ENCODE results near the gene LCTL. TPM values are rescaled to one million over a fixed set of nuclear protein-coding genes. Genes with fewer than 3 reads are reported as not detected.

LCTL gene
- total RNA-seq, 2 experiments from 2014 or later = not detected

GRCh38 chr15:66580643-66581042 lies 14.8 kb upstream of the LCTL start:
- H3K4me1 Mint-ChIP-seq = peaks cover 3% of the 10 kb centered on the region
- no peak overlapping the region for H3K4me3 Mint-ChIP-seq
- H3K36me3 Mint-ChIP-seq = no peaks in the 10 kb centered on the region
- H3K27me3 Mint-ChIP-seq = no peaks in the 10 kb centered on the region
- H3K27ac Mint-ChIP-seq = no peak overlapping the region
- no peak for DNase-seq
- no peaks in the 10 kb centered on the region for H3K9me3 Mint-ChIP-seq

- no peak for DNase-seq
- Mint-ChIP-seq H3K27me3 (no peaks in the 10 kb centered on the region), H3K4me3 (no peak overlapping the region), H3K27ac (no peak overlapping the region), H3K9me3 (no peaks in the 10 kb centered on the region), H3K4me1 (peaks cover 9% of the 10 kb centered on the region), H3K36me3 (no peaks in the 10 kb centered on the region)
Measured at GRCh38 chr15:66578286-66578875, 12.6 kb upstream of the LCTL start.

GRCh38 chr15:66574596-66574950 lies 8.8 kb upstream of the LCTL start:
- Mint-ChIP-seq H3K27ac (no peak overlapping the region), H3K36me3 (no peaks in the 10 kb centered on the region), H3K4me3 (no peak overlapping the region), H3K27me3 (no peaks in the 10 kb centered on the region), H3K4me1 (peaks cover 7% of the 10 kb centered on the region), H3K9me3 (no peaks in the 10 kb centered on the region)
- DNase-seq = no peak

GRCh38 chr15:66573719-66574595 lies 8.2 kb upstream of the LCTL start:
- DNase-seq = no peak
- no peaks in the 10 kb centered on the region for H3K27me3 Mint-ChIP-seq
- peaks cover 7% of the 10 kb centered on the region for H3K4me1 Mint-ChIP-seq
- H3K36me3 Mint-ChIP-seq = no peaks in the 10 kb centered on the region
- H3K9me3 Mint-ChIP-seq = no peaks in the 10 kb centered on the region
- no peak overlapping the region for H3K27ac Mint-ChIP-seq
- H3K4me3 Mint-ChIP-seq = no peak overlapping the region

GRCh38 chr15:66573348-66573718 lies 7.5 kb upstream of the LCTL start:
- Mint-ChIP-seq H3K4me3 (no peak overlapping the region), H3K27ac (no peak overlapping the region), H3K27me3 (no peaks in the 10 kb centered on the region), H3K9me3 (no peaks in the 10 kb centered on the region), H3K36me3 (no peaks in the 10 kb centered on the region), H3K4me1 (peaks cover 7% of the 10 kb centered on the region)
- DNase-seq = no peak

- Mint-ChIP-seq H3K27me3 (no peaks in the 10 kb centered on the region), H3K4me1 (peaks cover 6% of the 10 kb centered on the region), H3K4me3 (no peak overlapping the region), H3K9me3 (no peaks in the 10 kb centered on the region), H3K36me3 (no peaks in the 10 kb centered on the region), H3K27ac (no peak overlapping the region)
- DNase-seq = no peak
Measured at GRCh38 chr15:66572146-66572545, 6.3 kb upstream of the LCTL start.

GRCh38 chr15:66570842-66571478 lies 5.2 kb upstream of the LCTL start:
- DNase-seq = no peak
- no peaks in the 10 kb centered on the region for H3K27me3 Mint-ChIP-seq
- H3K36me3 Mint-ChIP-seq = no peaks in the 10 kb centered on the region
- H3K4me3 Mint-ChIP-seq = no peak overlapping the region
- H3K27ac Mint-ChIP-seq = no peak overlapping the region
- H3K9me3 Mint-ChIP-seq = no peaks in the 10 kb centered on the region
- peaks cover 11% of the 10 kb centered on the region for H3K4me1 Mint-ChIP-seq

- Mint-ChIP-seq H3K4me3 (no peak overlapping the region), H3K4me1 (peaks cover 11% of the 10 kb centered on the region), H3K27me3 (no peaks in the 10 kb centered on the region), H3K9me3 (no peaks in the 10 kb centered on the region), H3K27ac (no peak overlapping the region), H3K36me3 (no peaks in the 10 kb centered on the region)
- no peak for DNase-seq
Measured at GRCh38 chr15:66570327-66570726, 4.5 kb upstream of the LCTL start.

- H3K27me3 Mint-ChIP-seq = no peaks in the 10 kb centered on the region
- H3K27ac Mint-ChIP-seq = no peak overlapping the region
- DNase-seq = no peak
Measured at GRCh38 chr15:66569461-66570137, 3.8 kb upstream of the LCTL start.

GRCh38 chr15:66567897-66568296 lies 2.1 kb upstream of the LCTL start:
- no peaks in the 10 kb centered on the region for H3K9me3 Mint-ChIP-seq
- H3K27ac Mint-ChIP-seq = no peak overlapping the region
- H3K4me1 Mint-ChIP-seq = peaks cover 5% of the 10 kb centered on the region
- no peaks in the 10 kb centered on the region for H3K36me3 Mint-ChIP-seq
- H3K4me3 Mint-ChIP-seq = no peak overlapping the region
- DNase-seq = no peak
- no peaks in the 10 kb centered on the region for H3K27me3 Mint-ChIP-seq

More at GRCh38 chr15:66569461-66570137, 3.8 kb upstream of the LCTL start:
- H3K4me1 Mint-ChIP-seq = peaks cover 11% of the 10 kb centered on the region
- H3K36me3 Mint-ChIP-seq = no peaks in the 10 kb centered on the region
- no peaks in the 10 kb centered on the region for H3K9me3 Mint-ChIP-seq
- H3K4me3 Mint-ChIP-seq = no peak overlapping the region

GRCh38 chr15:66566963-66567531 lies 1.2 kb upstream of the LCTL start:
- Mint-ChIP-seq H3K27me3 (no peaks in the 10 kb centered on the region), H3K4me1 (peaks cover 5% of the 10 kb centered on the region), H3K27ac (no peak overlapping the region)

GRCh38 chr15:66565141-66565641 lies 607 bp downstream of the LCTL start:
- Mint-ChIP-seq H3K27me3 (no peaks in the 10 kb centered on the region), H3K9me3 (no peaks in the 10 kb centered on the region), H3K27ac (no peak overlapping the region), H3K36me3 (no peaks in the 10 kb centered on the region), H3K4me1 (peaks cover 5% of the 10 kb centered on the region), H3K4me3 (no peak overlapping the region)
- no peak for DNase-seq

More at GRCh38 chr15:66566963-66567531, 1.2 kb upstream of the LCTL start:
- no peaks in the 10 kb centered on the region for H3K36me3 Mint-ChIP-seq
- no peak overlapping the region for H3K4me3 Mint-ChIP-seq
- H3K9me3 Mint-ChIP-seq = no peaks in the 10 kb centered on the region
- DNase-seq = peak; percentile 49

- Mint-ChIP-seq H3K36me3 (no peaks in the 10 kb centered on the region), H3K27ac (no peak overlapping the region), H3K4me3 (no peak overlapping the region), H3K9me3 (no peaks in the 10 kb centered on the region), H3K4me1 (peaks cover 5% of the 10 kb centered on the region), H3K27me3 (no peaks in the 10 kb centered on the region)
- DNase-seq = no peak
Measured at GRCh38 chr15:66564136-66565041, 1.4 kb downstream of the LCTL start.

GRCh38 chr15:66563566-66564110 lies 2.2 kb downstream of the LCTL start:
- Mint-ChIP-seq H3K4me1 (peaks cover 5% of the 10 kb centered on the region), H3K9me3 (no peaks in the 10 kb centered on the region), H3K36me3 (no peaks in the 10 kb centered on the region), H3K27me3 (no peaks in the 10 kb centered on the region), H3K27ac (no peak overlapping the region), H3K4me3 (no peak overlapping the region)
- no peak for DNase-seq

All from activated naive CD8-positive, alpha-beta T cell treated with anti-CD3 and anti-CD28 coated beads for 36 hours (primary cell).